Stimulated activated CD4-positive, alpha-beta T cell treated with anti-CD3 and anti-CD28 coated beads, Interleukin-1b, Interleukin-23, amount 100 ng/mL, for 1 hour (primary cell): ENCODE results near the gene FSIP1.

Experiments used
- DNase-seq, 2 donors: peaks; one replicate each; pipeline ENCODE4 v3.0.0-alpha.2; 2020; ENCODE audit warnings: low read depth in 2 of 2

FSIP1 gene

GRCh38 chr15:39645138-39645975, 137.3 kb downstream of the FSIP1 start:
- DNase-seq = no peak

- no peak for DNase-seq
Observed at GRCh38 chr15:39644136-39644535, 138.5 kb downstream of the FSIP1 start.

GRCh38 chr15:39643727-39644126, 138.9 kb downstream of the FSIP1 start:
- DNase-seq = no peak

GRCh38 chr15:39642011-39642640, 140.5 kb downstream of the FSIP1 start:
- no peak for DNase-seq

- no peak for DNase-seq
Observed at GRCh38 chr15:39641191-39641889, 141.3 kb downstream of the FSIP1 start.

- no peak for DNase-seq
Observed at GRCh38 chr15:39640665-39641064, 142.0 kb downstream of the FSIP1 start.

GRCh38 chr15:39639037-39639436, 143.6 kb downstream of the FSIP1 start:
- DNase-seq = no peak

- no peak for DNase-seq
Observed at GRCh38 chr15:39638041-39638440, 144.6 kb downstream of the FSIP1 start.

- no peak for DNase-seq
Observed at GRCh38 chr15:39631357-39631756, 151.3 kb downstream of the FSIP1 start.

GRCh38 chr15:39629906-39630305, 152.7 kb downstream of the FSIP1 start:
- DNase-seq = no peak

- peak in 1 of 2 donors; percentile 39 for DNase-seq
Observed at GRCh38 chr15:39629371-39629770, 153.3 kb downstream of the FSIP1 start.

- DNase-seq = no peak
Observed at GRCh38 chr15:39628546-39629257, 153.9 kb downstream of the FSIP1 start.

- DNase-seq = no peak
Observed at GRCh38 chr15:39628144-39628508, 154.5 kb downstream of the FSIP1 start.

GRCh38 chr15:39627451-39628143, 155.0 kb downstream of the FSIP1 start:
- DNase-seq = no peak

GRCh38 chr15:39625856-39626255, 156.8 kb downstream of the FSIP1 start:
- DNase-seq = no peak

- no peak for DNase-seq
Observed at GRCh38 chr15:39625451-39625850, 157.2 kb downstream of the FSIP1 start.

GRCh38 chr15:39624806-39625205, 157.8 kb downstream of the FSIP1 start:
- peak in 1 of 2 donors; percentile 43 for DNase-seq

GRCh38 chr15:39623529-39623931, 159.1 kb downstream of the FSIP1 start:
- no peak for DNase-seq

- no peak for DNase-seq
Observed at GRCh38 chr15:39622660-39623516, 159.8 kb downstream of the FSIP1 start.

GRCh38 chr15:39621976-39622375, 160.7 kb downstream of the FSIP1 start:
- DNase-seq = no peak
